Endothelial cell of umbilical vein (primary cell): ENCODE measurements around the gene CFL1.

Experiments
- FOS ChIP-seq: IDR thresholded peaks from 2 replicates; pipeline ENCODE4 v1.6.1; 2011; ENCODE audit warnings: mild to moderate bottlenecking, low read length, moderate library complexity, borderline replicate concordance; ENCODE audit not compliant: insufficient read depth
- JUN ChIP-seq: IDR thresholded peaks from 2 replicates; pipeline ENCODE4 v1.6.1; 2011; ENCODE audit warnings: borderline replicate concordance, low read depth; ENCODE audit not compliant: insufficient read length, insufficient read depth
- MAX ChIP-seq: IDR thresholded peaks from 2 replicates; pipeline ENCODE4 v1.6.1; 2011; ENCODE audit not compliant: insufficient read depth, insufficient read length
- POLR2A ChIP-seq: IDR thresholded peaks from 2 replicates; pipeline ENCODE4 v1.6.1; 2012; ENCODE audit warnings: low read depth, mild to moderate bottlenecking, control low read depth, low read length

- TF ChIP-seq FOS (no peak), POLR2A (no peak), MAX (no peak), JUN (no peak)
Observed at GRCh38 chr11:65897020-65897471, 39.1 kb upstream of the CFL1 start.
